Tibial nerve (tissue), 3 donors: ENCODE results near the gene TUBB8B.
"Not testable (repeated sequence)": the region's sequence is repeated elsewhere in the genome, so short reads cannot be mapped to it uniquely, and the experiment has no call there.

Experiments
- CTCF ChIP-seq, 5 experiments: fragments of 200-600 bp in 3 of 5; fragments of 450-650 bp in 2 of 5; sonication (generic) in 3 of 5; IDR thresholded peaks; one replicate each; pipeline ENCODE4 v1.5.1; 2016 to 2019; ENCODE audit warnings: antibody characterized with exemption in 5 of 5, mild to moderate bottlenecking in 3 of 5, moderate library complexity in 2 of 5
- POLR2A ChIP-seq, 2 donors: fragments of 450-650 bp; IDR thresholded peaks; one replicate each; pipeline ENCODE4 v1.6.1; 2017; ENCODE audit warnings: antibody characterized with exemption in 2 of 2, mild to moderate bottlenecking in 2 of 2, moderate library complexity in 2 of 2

GRCh38 chr18:10624-11184, 38.7 kb downstream of the TUBB8B start:
- TF ChIP-seq POLR2A, CTCF (IDR thresholded peaks at IDR 0.05): not testable (repeated sequence)
